GM12891 (cell line): ENCODE results near the gene ADK.

Experiments
- PAX5 ChIP-seq: IDR thresholded peaks from 2 replicates; pipeline ENCODE4 v1.6.1; 2011; ENCODE audit warnings: low read length, moderate library complexity, mild to moderate bottlenecking; ENCODE audit not compliant: insufficient read depth, severe bottlenecking
- POLR2A ChIP-seq: IDR thresholded peaks from 2 replicates; pipeline ENCODE4 v1.6.1; 2011; ENCODE audit warnings: low read depth, low read length, control low read depth
- POLR2AphosphoS5 ChIP-seq: IDR thresholded peaks from 2 replicates; pipeline ENCODE4 v1.6.1; 2011; ENCODE audit warnings: low read depth, low read length, control low read depth
- POU2F2 ChIP-seq: IDR thresholded peaks from 2 replicates; pipeline ENCODE4 v1.6.1; 2011; ENCODE audit warnings: low read depth, mild to moderate bottlenecking, control low read depth, low read length, moderate library complexity
- SPI1 ChIP-seq: IDR thresholded peaks from 2 replicates; pipeline ENCODE4 v1.6.1; 2011; ENCODE audit warnings: low read depth, low read length, control low read depth
- TAF1 ChIP-seq: IDR thresholded peaks from 2 replicates; pipeline ENCODE4 v1.6.1; 2011; ENCODE audit warnings: low read depth, low read length, control low read depth

DNA sequence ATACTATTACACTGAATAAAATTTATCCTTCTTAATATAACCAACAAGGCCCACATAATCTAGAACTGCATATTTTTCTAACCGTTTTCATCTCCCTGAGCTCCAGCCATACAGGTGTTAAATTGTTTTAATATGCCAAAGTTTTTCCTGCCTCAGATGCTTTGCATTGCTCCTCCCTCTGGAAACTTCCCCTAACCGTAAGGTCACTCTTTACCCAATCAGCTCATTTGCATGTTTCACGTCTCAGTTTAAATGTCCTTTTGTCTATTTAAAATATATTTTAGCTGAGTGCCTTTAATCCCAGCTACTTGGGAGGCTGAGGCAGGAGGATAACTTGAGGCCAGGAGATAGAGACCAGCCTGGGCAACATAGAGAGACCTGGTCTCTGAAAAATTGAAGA is 228.5 kb downstream of the ADK start:
- TF ChIP-seq POU2F2 (no peak), POLR2AphosphoS5 (no peak), TAF1 (no peak), POLR2A (no peak), SPI1 (no peak), PAX5 (no peak)
